ENCODE data around the gene HOXB6.

DNA sequence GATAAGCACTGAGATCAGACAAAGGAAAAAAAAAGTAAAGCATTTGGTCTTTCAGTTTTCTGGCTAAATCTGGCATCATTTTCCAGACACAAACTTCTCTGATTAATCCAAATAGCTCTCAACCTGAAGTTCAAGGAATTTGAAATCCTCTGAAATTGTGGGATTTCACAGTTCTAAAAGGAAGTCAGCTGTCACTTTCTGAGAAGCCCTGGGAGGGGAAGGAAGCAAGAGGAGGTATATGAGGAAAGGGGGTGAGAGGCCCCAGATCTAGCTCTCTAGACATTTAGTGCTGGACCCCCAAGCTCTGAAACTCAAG lies 38.9 kb upstream of the HOXB6 start:
- TF ChIP-seq, protein P1, sequence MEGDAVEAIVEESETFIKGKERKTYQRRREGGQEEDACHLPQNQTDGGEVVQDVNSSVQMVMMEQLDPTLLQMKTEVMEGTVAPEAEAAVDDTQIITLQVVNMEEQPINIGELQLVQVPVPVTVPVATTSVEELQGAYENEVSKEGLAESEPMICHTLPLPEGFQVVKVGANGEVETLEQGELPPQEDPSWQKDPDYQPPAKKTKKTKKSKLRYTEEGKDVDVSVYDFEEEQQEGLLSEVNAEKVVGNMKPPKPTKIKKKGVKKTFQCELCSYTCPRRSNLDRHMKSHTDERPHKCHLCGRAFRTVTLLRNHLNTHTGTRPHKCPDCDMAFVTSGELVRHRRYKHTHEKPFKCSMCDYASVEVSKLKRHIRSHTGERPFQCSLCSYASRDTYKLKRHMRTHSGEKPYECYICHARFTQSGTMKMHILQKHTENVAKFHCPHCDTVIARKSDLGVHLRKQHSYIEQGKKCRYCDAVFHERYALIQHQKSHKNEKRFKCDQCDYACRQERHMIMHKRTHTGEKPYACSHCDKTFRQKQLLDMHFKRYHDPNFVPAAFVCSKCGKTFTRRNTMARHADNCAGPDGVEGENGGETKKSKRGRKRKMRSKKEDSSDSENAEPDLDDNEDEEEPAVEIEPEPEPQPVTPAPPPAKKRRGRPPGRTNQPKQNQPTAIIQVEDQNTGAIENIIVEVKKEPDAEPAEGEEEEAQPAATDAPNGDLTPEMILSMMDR (IDR thresholded peaks at IDR 0.05), result no peak
- TF ChIP-seq POLR2A (IDR thresholded peaks at IDR 0.05), result no peak

Measured in adrenal gland (tissue), 5 donors.